Endothelial cell of umbilical vein (primary cell): ENCODE data around the gene KISS1R. TPM values are rescaled to one million over a fixed set of nuclear protein-coding genes. Genes with fewer than 3 reads are reported as not detected.

Experiments used
- BruUV-seq: library from RNA; stranded (reverse); fragments of 400-500 nt; replicated peaks from 2 replicates; lab custom pipeline; 2021; lab: Mats Ljungman, UMichigan
- CTCF ChIA-PET: fragments of 300-600, 350-600 bp; sonication (Branson Sonifier 250); formaldehyde crosslinking; loops from one replicate; lab custom pipeline; 2021; ENCODE audit warnings: antibody characterized with exemption, inconsistent platforms; lab: Charles Lee
- POLR2A ChIA-PET: fragments of 300-600, 350-600 bp; sonication (Branson Sonifier 250); formaldehyde crosslinking; loops from one replicate; lab custom pipeline; 2021; ENCODE audit warnings: antibody characterized with exemption, inconsistent platforms; lab: Charles Lee
- DNase-seq: peaks from one replicate; pipeline ENCODE4 v3.0.0-alpha.2; 2011; ENCODE audit warnings: low read depth, low spot score
- FAIRE-seq: peaks from 2 replicates; lab custom pipeline; 2011; peaks lifted over from hg19 to GRCh38; lab: Jason Lieb, UNC
- H2AFZ ChIP-seq: 2 replicates; pipeline ENCODE4 v1.6.0; 2012; ENCODE audit warnings: low read depth, low read length, control low read depth, inconsistent platforms
- H3K27ac ChIP-seq: 2 replicates; pipeline ENCODE4 v1.5.1; 2011; ENCODE audit warnings: low read depth, mild to moderate bottlenecking, control low read depth, low read length, moderate library complexity; ENCODE audit not compliant: insufficient read depth
- H3K27me3 ChIP-seq, 2 experiments: 2 replicates each; pipeline versions ENCODE4 v1.6.0 to v1.6.1; 2011; ENCODE audit warnings: low read length in 2 of 2, mixed read lengths in 1 of 2; ENCODE audit not compliant: control insufficient read depth in 2 of 2, insufficient read depth in 2 of 2
- H3K36me3 ChIP-seq, 2 experiments: 2 replicates in 1 of 2; 3 replicates in 1 of 2; pipeline ENCODE4 v1.5.1; 2011; ENCODE audit warnings: low read length in 2 of 2, mild to moderate bottlenecking in 1 of 2, moderate library complexity in 1 of 2; ENCODE audit not compliant: control insufficient read depth in 2 of 2, insufficient read depth in 2 of 2; ENCODE audit errors: extremely low read depth in 1 of 2
- H3K4me1 ChIP-seq: 3 replicates; pipeline ENCODE4 v1.5.1; 2011; ENCODE audit warnings: mild to moderate bottlenecking, low read length; ENCODE audit not compliant: control insufficient read depth, insufficient read depth; ENCODE audit errors: extremely low read depth
- H3K4me2 ChIP-seq: 2 replicates; pipeline ENCODE4 v1.6.1; 2011; ENCODE audit warnings: low read length, control low read depth, mixed read lengths; ENCODE audit not compliant: insufficient read depth
- H3K4me3 ChIP-seq, 3 experiments: fragments of 200-600 bp in 1 of 3; sonication (generic), shearing (Covaris generic) in 1 of 3; replicated peaks in 1 of 3; 2 replicates each; pipeline ENCODE4 v1.5.1; 2011 to 2016; ENCODE audit warnings: control low read depth in 3 of 3, low read length in 3 of 3, mild to moderate bottlenecking in 2 of 3, inconsistent platforms in 1 of 3, low read depth in 1 of 3, moderate library complexity in 1 of 3; ENCODE audit not compliant: insufficient read depth in 1 of 3
- H3K79me2 ChIP-seq: 2 replicates; pipeline ENCODE4 v1.6.0; 2012; ENCODE audit warnings: low read length, inconsistent platforms; ENCODE audit not compliant: control insufficient read depth, insufficient read depth
- H3K9ac ChIP-seq: replicated peaks from 2 replicates; pipeline ENCODE3; 2011; ENCODE audit warnings: low read length, control low read depth; ENCODE audit not compliant: insufficient read depth; ENCODE audit errors: extremely low read depth
- H3K9me1 ChIP-seq: replicated peaks from 3 replicates; pipeline ENCODE4 v1.6.0; 2011; ENCODE audit warnings: mild to moderate bottlenecking, low read length; ENCODE audit not compliant: control insufficient read depth, insufficient read depth; ENCODE audit errors: extremely low read depth
- H3K9me3 ChIP-seq: replicated peaks from 2 replicates; pipeline ENCODE4 v1.5.1; 2012; ENCODE audit warnings: low read length, inconsistent platforms; ENCODE audit not compliant: control insufficient read depth, insufficient read depth
- H4K20me1 ChIP-seq: replicated peaks from 2 replicates; pipeline ENCODE3; 2011; ENCODE audit warnings: mild to moderate bottlenecking, low read length; ENCODE audit not compliant: control insufficient read depth, insufficient read depth; ENCODE audit errors: extremely low read depth
- CTCF ChIP-seq, 2 donors: IDR thresholded peaks; 1 replicate in 1 of 2; 2 replicates in 1 of 2; pipeline ENCODE4 v1.5.1; 2011; ENCODE audit warnings: low read length in 2 of 2, mild to moderate bottlenecking in 2 of 2, moderate library complexity in 2 of 2, control low read depth in 1 of 2, inconsistent platforms in 1 of 2, low read depth in 1 of 2; ENCODE audit not compliant: insufficient read depth in 1 of 2; ENCODE audit errors: extremely low read depth in 1 of 2
- EZH2 ChIP-seq: IDR thresholded peaks from 2 replicates; pipeline ENCODE4 v1.6.1; 2012; ENCODE audit warnings: borderline replicate concordance, low read depth, mild to moderate bottlenecking, moderate library complexity, low read length, inconsistent platforms; ENCODE audit not compliant: severe bottlenecking
- FOS ChIP-seq: IDR thresholded peaks from 2 replicates; pipeline ENCODE4 v1.6.1; 2011; ENCODE audit warnings: mild to moderate bottlenecking, low read length, moderate library complexity, borderline replicate concordance; ENCODE audit not compliant: insufficient read depth
- GATA2 ChIP-seq: IDR thresholded peaks from 2 replicates; pipeline ENCODE4 v1.7.0; 2011; ENCODE audit warnings: low read depth, mild to moderate bottlenecking, moderate library complexity, mixed read lengths, low read length; ENCODE audit not compliant: insufficient read length, insufficient read depth
- JUN ChIP-seq: IDR thresholded peaks from 2 replicates; pipeline ENCODE4 v1.6.1; 2011; ENCODE audit warnings: borderline replicate concordance, low read depth; ENCODE audit not compliant: insufficient read length, insufficient read depth
- MAX ChIP-seq: IDR thresholded peaks from 2 replicates; pipeline ENCODE4 v1.6.1; 2011; ENCODE audit not compliant: insufficient read depth, insufficient read length
- MYC ChIP-seq: IDR thresholded peaks from one replicate; pipeline ENCODE4 v1.6.1; 2011; ENCODE audit warnings: mild to moderate bottlenecking, low read depth, low read length
- POLR2A ChIP-seq: IDR thresholded peaks from 2 replicates; pipeline ENCODE4 v1.6.1; 2012; ENCODE audit warnings: low read depth, mild to moderate bottlenecking, control low read depth, low read length
- POLR2AphosphoS5 ChIP-seq: IDR thresholded peaks from 2 replicates; pipeline ENCODE4 v1.6.1; 2012; ENCODE audit warnings: low read depth, mild to moderate bottlenecking, control low read depth, low read length, moderate library complexity; ENCODE audit not compliant: insufficient read depth
- dilution Hi-C: fragments of 300-500 bp; cut with MboI; formaldehyde crosslinking; loops from one replicate; pipeline ENCODE4 v1.15.0; 2019; ENCODE audit warnings: low sequenced_read_pairs; ENCODE audit not compliant: extremely low pct_ligation_motif_present
- intact Hi-C: fragments of 100-400 bp; cut with micrococcal nuclease; formaldehyde crosslinking; loops from one replicate; pipeline ENCODE4 v1.10.0; 2022
- polyA plus RNA-seq, 4 experiments: library from polyadenylated mRNA; depleted of rRNA in 3 of 4; stranded (reverse) in 3 of 4; unstranded in 1 of 4; fragments of >200 nt; gene quantifications; 2 replicates each; pipeline versions ENCODE4 v1.2.1 to v1.2.3, GENCODE V29; 2011 to 2012; ENCODE audit warnings: missing spikeins in 1 of 4
- total RNA-seq: library from RNA; stranded (reverse); gene quantifications from 2 replicates; pipeline ENCODE4 v1.2.3, GENCODE V29; 2021

Gene KISS1R
- total and polyA plus RNA-seq, 2 donors (not counting 3 experiments of a cell fraction or from before 2014, with no cell fraction given), result not detected

GRCh38 chr19:961866-962620 lies 44.9 kb downstream of the KISS1R start:
- intact Hi-C loops (no loop called here), dilution Hi-C loops (no loop called here)
- no peak overlapping the region for H2AFZ ChIP-seq
- ChIA-PET CTCF (interaction anchor here (0.6 to 1.4 kb wide), 3 partner anchors 13 to 183 kb away, joined by 3 read pairs; no protein-coding TSS in a partner anchor), POLR2A (no interaction called here)
- no peak overlapping the region for H3K27ac ChIP-seq
- no peaks in the 10 kb centered on the region for H3K9me1 ChIP-seq
- no peak for FAIRE-seq
- no peak overlapping the region for H3K9ac ChIP-seq
- no peak overlapping the region for H3K4me2 ChIP-seq
- peaks cover 2 to 5% of the 10 kb centered on the region in 2 experiments for H3K36me3 ChIP-seq
- no peak for TF ChIP-seq EZH2
- no peak for TF ChIP-seq POLR2A
- no peak for TF ChIP-seq MAX
- TF ChIP-seq GATA2, result no peak
- TF ChIP-seq CTCF (IDR thresholded peaks at IDR 0.05; ENCODE audit: extremely low read depth in 1 of 2, insufficient read depth in 1 of 2, low read depth in 1 of 2, low read length in 2 of 2), result no peak
- no peak for TF ChIP-seq MYC
- no peak for TF ChIP-seq FOS
- TF ChIP-seq JUN, result no peak
- TF ChIP-seq POLR2AphosphoS5, result no peak
- no peaks in the 10 kb centered on the region for H3K4me1 ChIP-seq
- H3K27me3 ChIP-seq, result no peaks in the 10 kb centered on the region
- no peaks in the 10 kb centered on the region for H3K79me2 ChIP-seq
- no peak overlapping the region for H3K4me3 ChIP-seq
- no TSS peak for BruUV-seq
- no peaks in the 10 kb centered on the region for H4K20me1 ChIP-seq
- DNase-seq, result no peak
- no peaks in the 10 kb centered on the region for H3K9me3 ChIP-seq
